NK-92 (cell line): ENCODE results near the gene HOTAIR.

Experiments
- DNase-seq: peaks from one replicate; lab custom pipeline; 2025; ENCODE audit not compliant: unreplicated experiment; lab: John Stamatoyannopoulos, UW

The HOTAIR gene

GRCh38 chr12:53988541-53989226 lies 13.9 kb upstream of the HOTAIR start:
- DNase-seq = no peak

DNA sequence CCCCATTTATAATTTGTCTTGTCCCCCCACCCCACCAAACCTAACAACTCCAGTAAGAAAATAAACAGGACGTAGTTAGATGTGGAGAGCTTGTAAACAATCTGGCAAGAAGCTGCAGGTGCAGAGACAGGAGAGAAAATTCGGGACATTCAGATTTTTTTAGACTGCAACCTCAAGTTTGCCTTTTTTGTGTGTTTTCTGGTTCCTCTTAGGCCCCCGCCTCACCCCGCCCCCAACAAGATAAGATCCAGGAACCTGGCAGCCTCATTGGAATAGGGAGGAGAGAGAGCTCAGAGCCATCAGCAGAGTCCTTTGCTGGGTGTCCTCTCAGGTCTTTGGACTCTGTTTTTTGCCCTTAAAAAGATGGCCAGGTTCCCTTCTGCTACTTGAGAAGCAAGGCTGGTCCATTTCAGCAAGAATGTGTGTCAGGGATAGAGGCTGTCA lies 13.1 kb upstream of the HOTAIR start:
- no peak for DNase-seq

DNA sequence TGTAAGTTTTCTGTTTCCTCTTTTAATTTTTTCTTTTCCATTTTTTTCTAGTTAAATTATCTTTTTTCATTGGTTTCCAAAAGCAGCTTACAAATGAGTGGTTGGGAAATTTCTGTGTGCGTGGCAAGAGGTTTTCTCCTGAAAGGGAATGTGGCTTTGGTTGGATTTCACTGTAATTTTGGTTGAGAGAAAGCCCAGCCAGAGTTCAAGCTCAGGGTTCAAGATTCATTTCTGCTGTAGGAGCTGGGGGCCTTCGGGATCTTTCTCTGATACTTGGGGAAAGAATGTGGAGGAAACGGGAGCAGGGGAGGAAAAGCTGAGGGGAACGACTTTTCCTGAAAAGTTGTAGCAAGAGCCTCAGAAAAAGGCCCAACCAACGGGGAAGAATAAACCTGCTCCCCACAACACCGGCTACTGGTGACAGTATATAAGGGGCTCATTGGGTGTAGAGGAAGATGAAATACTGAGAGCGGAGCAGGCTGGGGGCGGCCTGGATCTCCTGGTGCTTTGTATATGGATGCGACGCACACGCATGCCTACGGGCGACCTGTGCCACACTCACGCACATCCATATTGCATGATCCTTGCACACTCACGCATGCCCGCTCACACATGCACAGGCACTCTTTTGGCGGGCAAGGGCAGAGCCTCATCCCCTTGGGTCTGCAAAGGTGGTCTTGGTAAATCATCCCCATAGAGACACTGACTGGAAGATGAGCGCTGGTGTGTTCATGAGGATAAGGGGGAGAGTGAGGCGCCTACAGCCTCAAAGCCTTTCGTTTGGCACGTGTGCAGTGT lies 12.1 kb upstream of the HOTAIR start:
- DNase-seq = no peak

- DNase-seq = no peak
These were observed 11.4 kb upstream of the HOTAIR start for GRCh38 chr12:53985994-53986685.

DNA sequence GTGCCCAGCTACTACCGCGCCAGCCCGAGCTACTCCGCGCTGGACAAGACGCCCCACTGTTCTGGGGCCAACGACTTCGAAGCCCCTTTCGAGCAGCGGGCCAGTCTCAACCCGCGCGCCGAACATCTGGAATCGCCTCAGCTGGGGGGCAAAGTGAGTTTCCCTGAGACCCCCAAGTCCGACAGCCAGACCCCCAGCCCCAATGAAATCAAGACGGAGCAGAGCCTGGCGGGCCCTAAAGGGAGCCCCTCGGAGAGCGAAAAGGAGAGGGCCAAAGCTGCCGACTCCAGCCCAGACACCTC lies 10.9 kb upstream of the HOTAIR start:
- DNase-seq = no peak

- no peak for DNase-seq
These were observed 10.3 kb upstream of the HOTAIR start, which contains the start of gene HOXC10 for GRCh38 chr12:53984901-53985691. HOXC10 (plus strand) TSS chr12:53985146; CDS start chr12:53985260, 114 bp downstream.

- DNase-seq = no peak
These were observed 9.3 kb upstream of the HOTAIR start for GRCh38 chr12:53983950-53984572.

GRCh38 chr12:53983568-53983949 lies 8.8 kb upstream of the HOTAIR start:
- no peak for DNase-seq

GRCh38 chr12:53982648-53983567 lies 8.2 kb upstream of the HOTAIR start:
- no peak for DNase-seq

DNA sequence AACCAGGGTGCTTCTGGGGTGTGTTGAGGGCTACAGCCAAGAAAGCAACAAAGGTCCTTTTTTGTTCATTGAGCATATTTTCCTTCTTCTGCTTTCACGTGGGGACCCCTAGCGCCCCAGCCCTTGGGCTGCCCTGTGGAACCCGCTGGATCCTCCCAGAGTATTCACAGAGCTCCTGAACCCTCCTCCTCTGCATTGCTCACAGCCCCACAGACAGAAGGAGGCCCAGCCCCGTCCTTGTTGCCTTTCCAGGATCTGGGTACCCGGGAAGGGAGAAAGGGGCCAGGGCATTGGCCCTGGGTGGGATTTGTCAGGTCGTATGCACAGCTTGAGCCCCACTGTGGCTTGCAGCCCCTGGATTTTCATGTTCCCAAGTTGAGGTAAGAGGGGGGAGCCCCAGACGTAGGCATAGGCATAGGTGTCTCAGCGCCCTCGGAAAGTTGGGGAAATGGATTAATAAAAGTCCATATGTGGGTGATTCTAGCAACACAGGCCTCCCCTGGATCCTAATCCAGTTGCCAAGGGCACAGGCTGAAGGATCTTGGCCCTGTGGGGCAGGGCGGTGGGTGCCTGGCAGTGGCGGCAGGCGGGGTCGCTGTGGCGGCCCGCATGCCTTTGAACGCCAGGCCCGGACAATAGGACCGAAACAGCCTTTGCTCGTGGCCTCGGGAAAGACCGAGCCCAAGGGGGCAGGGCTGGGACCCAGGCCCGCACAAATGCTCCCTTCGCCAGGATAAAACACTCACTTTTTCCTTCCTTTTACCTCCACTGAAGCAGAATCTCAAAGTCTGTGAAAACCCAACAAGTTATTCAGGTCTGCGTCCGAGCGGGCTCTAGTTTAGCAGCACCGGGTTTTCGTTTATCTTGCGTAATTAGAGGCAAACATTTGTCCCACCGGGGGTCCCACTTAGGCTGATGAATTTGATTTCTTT lies 7.1 kb upstream of the HOTAIR start:
- no peak for DNase-seq

DNA sequence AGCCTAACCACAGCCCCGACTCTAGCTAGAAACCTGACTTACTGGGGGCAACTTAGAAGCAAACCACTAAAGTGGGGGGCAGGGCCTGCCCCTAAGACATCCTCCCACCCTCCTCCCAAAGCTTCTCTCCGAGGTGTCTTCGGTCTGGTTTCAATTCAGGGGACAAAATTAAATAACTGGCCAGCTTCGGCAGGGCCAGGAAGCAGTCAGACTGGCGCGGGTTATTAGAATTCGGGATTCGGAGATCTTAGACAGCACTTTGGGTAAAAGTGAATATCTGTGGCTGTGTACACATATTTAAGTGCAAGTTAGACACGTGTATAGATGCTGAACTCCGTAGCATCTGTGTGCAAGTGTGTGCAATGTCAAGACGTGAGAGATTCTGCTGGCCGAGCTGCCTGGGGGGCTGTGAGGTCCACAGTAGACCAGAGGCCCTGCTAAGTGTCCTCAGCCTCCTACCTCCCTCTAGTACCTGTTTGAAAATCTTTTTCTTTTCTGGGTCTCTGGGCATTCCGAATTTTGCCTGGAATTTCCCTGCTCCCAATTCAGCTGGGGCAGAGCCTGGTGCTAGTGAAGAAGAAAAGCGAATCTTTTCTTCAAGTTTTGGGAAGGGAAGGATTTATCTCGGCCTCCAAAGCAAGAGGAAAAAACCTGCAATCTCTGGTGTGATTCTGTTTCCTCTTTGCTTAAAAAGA lies 6.2 kb upstream of the HOTAIR start:
- no peak for DNase-seq

GRCh38 chr12:53980104-53980801 lies 5.5 kb upstream of the HOTAIR start:
- DNase-seq = no peak

GRCh38 chr12:53978477-53979356 lies 4.0 kb upstream of the HOTAIR start:
- no peak for DNase-seq

- no peak for DNase-seq
These were observed 3.1 kb upstream of the HOTAIR start for GRCh38 chr12:53977596-53978445.

GRCh38 chr12:53976823-53977595 lies 2.3 kb upstream of the HOTAIR start:
- no peak for DNase-seq
